Measurements from ENCODE around the gene POGLUT2. TPM values are rescaled to one million over a fixed set of nuclear protein-coding genes. Genes with fewer than 3 reads are reported as not detected.
A peak's percentile ranks its signal among the peaks of the same experiment; 100 is the strongest.

The POGLUT2 gene
- total RNA-seq, 1 donor from 2014 or later, result 32.9 TPM

- no peak for DNase-seq (ENCODE audit: extremely low spot score, unreplicated experiment)
- TF ChIP-seq, protein P1, sequence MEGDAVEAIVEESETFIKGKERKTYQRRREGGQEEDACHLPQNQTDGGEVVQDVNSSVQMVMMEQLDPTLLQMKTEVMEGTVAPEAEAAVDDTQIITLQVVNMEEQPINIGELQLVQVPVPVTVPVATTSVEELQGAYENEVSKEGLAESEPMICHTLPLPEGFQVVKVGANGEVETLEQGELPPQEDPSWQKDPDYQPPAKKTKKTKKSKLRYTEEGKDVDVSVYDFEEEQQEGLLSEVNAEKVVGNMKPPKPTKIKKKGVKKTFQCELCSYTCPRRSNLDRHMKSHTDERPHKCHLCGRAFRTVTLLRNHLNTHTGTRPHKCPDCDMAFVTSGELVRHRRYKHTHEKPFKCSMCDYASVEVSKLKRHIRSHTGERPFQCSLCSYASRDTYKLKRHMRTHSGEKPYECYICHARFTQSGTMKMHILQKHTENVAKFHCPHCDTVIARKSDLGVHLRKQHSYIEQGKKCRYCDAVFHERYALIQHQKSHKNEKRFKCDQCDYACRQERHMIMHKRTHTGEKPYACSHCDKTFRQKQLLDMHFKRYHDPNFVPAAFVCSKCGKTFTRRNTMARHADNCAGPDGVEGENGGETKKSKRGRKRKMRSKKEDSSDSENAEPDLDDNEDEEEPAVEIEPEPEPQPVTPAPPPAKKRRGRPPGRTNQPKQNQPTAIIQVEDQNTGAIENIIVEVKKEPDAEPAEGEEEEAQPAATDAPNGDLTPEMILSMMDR (IDR thresholded peaks at IDR 0.05), result no peak
- Mint-ChIP-seq H3K4me1 (ENCODE audit: unreplicated experiment) (peaks cover 10% of the 10 kb centered on the region), H3K9me3 (ENCODE audit: unreplicated experiment) (no peaks in the 10 kb centered on the region), H3K4me3 (ENCODE audit: unreplicated experiment) (no peak overlapping the region), H3K36me3 (ENCODE audit: unreplicated experiment) (peaks cover 28% of the 10 kb centered on the region), H3K27me3 (ENCODE audit: unreplicated experiment) (no peaks in the 10 kb centered on the region), H3K27ac (ENCODE audit: unreplicated experiment) (peak overlapping the region; percentile 27)
Observed at GRCh38 chr13:102830646-102831045, 31.9 kb upstream of the POGLUT2 start.

GRCh38 chr13:102825921-102826706, 27.3 kb upstream of the POGLUT2 start:
- no peak overlapping the region for H3K4me3 Mint-ChIP-seq (ENCODE audit: unreplicated experiment)
- H3K9me3 Mint-ChIP-seq (ENCODE audit: unreplicated experiment), result peaks cover 6% of the 10 kb centered on the region
- DNase-seq (ENCODE audit: extremely low spot score, unreplicated experiment), result no peak
- peaks cover 39% of the 10 kb centered on the region for H3K36me3 Mint-ChIP-seq (ENCODE audit: unreplicated experiment)
- H3K27ac Mint-ChIP-seq (ENCODE audit: unreplicated experiment), result peak overlapping the region; percentile 71
- no peaks in the 10 kb centered on the region for H3K27me3 Mint-ChIP-seq (ENCODE audit: unreplicated experiment)
- peaks cover 13% of the 10 kb centered on the region for H3K4me1 Mint-ChIP-seq (ENCODE audit: unreplicated experiment)
- TF ChIP-seq, protein P1 (IDR thresholded peaks at IDR 0.05), result no peak

GRCh38 chr13:102825400-102825799, 26.6 kb upstream of the POGLUT2 start:
- TF ChIP-seq, protein P1 (IDR thresholded peaks at IDR 0.05), result no peak
- Mint-ChIP-seq H3K9me3 (ENCODE audit: unreplicated experiment) (peaks cover 6% of the 10 kb centered on the region), H3K27ac (ENCODE audit: unreplicated experiment) (no peak overlapping the region), H3K4me3 (ENCODE audit: unreplicated experiment) (no peak overlapping the region), H3K27me3 (ENCODE audit: unreplicated experiment) (no peaks in the 10 kb centered on the region), H3K4me1 (ENCODE audit: unreplicated experiment) (peaks cover 13% of the 10 kb centered on the region), H3K36me3 (ENCODE audit: unreplicated experiment) (peaks cover 41% of the 10 kb centered on the region)
- DNase-seq (ENCODE audit: extremely low spot score, unreplicated experiment), result no peak

GRCh38 chr13:102817907-102818306, 19.1 kb upstream of the POGLUT2 start:
- TF ChIP-seq, protein P1 (IDR thresholded peaks at IDR 0.05), result no peak
- H3K27ac Mint-ChIP-seq (ENCODE audit: unreplicated experiment), result no peak overlapping the region
- H3K36me3 Mint-ChIP-seq (ENCODE audit: unreplicated experiment), result peaks cover 45% of the 10 kb centered on the region
- H3K4me3 Mint-ChIP-seq (ENCODE audit: unreplicated experiment), result no peak overlapping the region
- H3K4me1 Mint-ChIP-seq (ENCODE audit: unreplicated experiment), result peaks cover 6% of the 10 kb centered on the region
- peaks cover under 1% of the 10 kb centered on the region for H3K9me3 Mint-ChIP-seq (ENCODE audit: unreplicated experiment)
- no peaks in the 10 kb centered on the region for H3K27me3 Mint-ChIP-seq (ENCODE audit: unreplicated experiment)
- no peak for DNase-seq (ENCODE audit: extremely low spot score, unreplicated experiment)

- TF ChIP-seq, protein P1 (IDR thresholded peaks at IDR 0.05), result no peak
- H3K27me3 Mint-ChIP-seq (ENCODE audit: unreplicated experiment), result no peaks in the 10 kb centered on the region
Observed at GRCh38 chr13:102817241-102817640, 18.5 kb upstream of the POGLUT2 start.

More at GRCh38 chr13:102817241-102817640, 18.5 kb upstream of the POGLUT2 start:
- no peak for DNase-seq (ENCODE audit: extremely low spot score, unreplicated experiment)
- H3K9me3 Mint-ChIP-seq (ENCODE audit: unreplicated experiment), result no peaks in the 10 kb centered on the region
- peaks cover 42% of the 10 kb centered on the region for H3K36me3 Mint-ChIP-seq (ENCODE audit: unreplicated experiment)
- H3K4me1 Mint-ChIP-seq (ENCODE audit: unreplicated experiment), result peaks cover 8% of the 10 kb centered on the region
- no peak overlapping the region for H3K27ac Mint-ChIP-seq (ENCODE audit: unreplicated experiment)
- no peak overlapping the region for H3K4me3 Mint-ChIP-seq (ENCODE audit: unreplicated experiment)
